H1 (cell line): ENCODE data around the gene GAS7. TPM values are rescaled to one million over a fixed set of nuclear protein-coding genes. Genes with fewer than 3 reads are reported as not detected.

Source experiments
- CTCF ChIA-PET: fragments of 300-600 bp; sonication (Branson Sonifier 250); formaldehyde crosslinking; loops from one replicate; lab custom pipeline; 2021; ENCODE audit not compliant: partially characterized antibody; lab: Charles Lee
- POLR2A ChIA-PET: fragments of 300-600 bp; sonication (Branson Sonifier 250); formaldehyde crosslinking; loops from one replicate; lab custom pipeline; 2021; ENCODE audit warnings: inconsistent platforms; ENCODE audit not compliant: partially characterized antibody; lab: Charles Lee
- DNase-seq, 2 experiments: peaks; one replicate each; pipeline versions ENCODE4 v3.0.0 to v3.0.0-alpha.2; 2010 to 2022; ENCODE audit warnings: low spot score in 2 of 2, low read depth in 1 of 2, mixed read lengths in 1 of 2
- FAIRE-seq: peaks from 2 replicates; lab custom pipeline; 2011; peaks lifted over from hg19 to GRCh38; lab: Jason Lieb, UNC
- H2AFZ ChIP-seq: 2 replicates; pipeline ENCODE4 v1.8.1; 2012; ENCODE audit warnings: low read length, inconsistent platforms
- H2AK5ac ChIP-seq: 2 replicates; pipeline ENCODE4 v1.6.1; 2013; ENCODE audit warnings: low read depth, low read length
- H2BK120ac ChIP-seq: replicated peaks from 2 replicates; pipeline ENCODE3; 2013; ENCODE audit warnings: low read depth, low read length, inconsistent platforms
- H2BK12ac ChIP-seq: 2 replicates; pipeline ENCODE4 v1.6.1; 2013; ENCODE audit warnings: low read depth, low read length
- H2BK15ac ChIP-seq: 2 replicates; pipeline ENCODE4 v1.6.1; 2013; ENCODE audit warnings: low read length
- H2BK20ac ChIP-seq: 2 replicates; pipeline ENCODE4 v1.6.1; 2013; ENCODE audit warnings: low read length
- H2BK5ac ChIP-seq: 2 replicates; pipeline ENCODE4 v1.6.1; 2013; ENCODE audit warnings: low read depth, low read length
- H3K14ac ChIP-seq: 2 replicates; pipeline ENCODE4 v1.6.1; 2013; ENCODE audit warnings: inconsistent platforms; ENCODE audit not compliant: insufficient read length
- H3K18ac ChIP-seq: 2 replicates; pipeline ENCODE4 v1.6.1; 2013; ENCODE audit warnings: low read length; ENCODE audit errors: extremely low read depth
- H3K23ac ChIP-seq: 2 replicates; pipeline ENCODE4 v1.6.1; 2013; ENCODE audit warnings: inconsistent platforms; ENCODE audit not compliant: insufficient read length
- H3K23me2 ChIP-seq: 2 replicates; pipeline ENCODE4 v1.6.1; 2013; ENCODE audit warnings: low read depth, low read length
- H3K27ac ChIP-seq: 2 replicates; pipeline ENCODE4 v1.6.1; 2011; ENCODE audit warnings: low read depth, low read length, inconsistent platforms
- H3K27me3 ChIP-seq, 4 experiments: replicated peaks in 1 of 4; 1 replicate in 1 of 4; 2 replicates in 3 of 4; pipeline versions ENCODE4 v1.6.1 to v1.8.1; 2011 to 2013; ENCODE audit warnings: low read length in 3 of 4, mild to moderate bottlenecking in 3 of 4, inconsistent platforms in 2 of 4, mixed read lengths in 2 of 4, moderate library complexity in 1 of 4; ENCODE audit not compliant: control insufficient read depth in 3 of 4, insufficient read depth in 3 of 4; ENCODE audit errors: extremely low read depth in 1 of 4
- H3K36me3 ChIP-seq, 4 experiments: 2 replicates each; pipeline versions ENCODE4 v1.6.1 to v1.8.1; 2011 to 2013; ENCODE audit warnings: mild to moderate bottlenecking in 4 of 4, low read length in 3 of 4, moderate library complexity in 2 of 4, control low read depth in 1 of 4, inconsistent platforms in 1 of 4; ENCODE audit not compliant: insufficient read depth in 4 of 4, control insufficient read depth in 2 of 4
- H3K4ac ChIP-seq: replicated peaks from 2 replicates; pipeline ENCODE3; 2013; ENCODE audit warnings: low read length, low read depth, mixed read lengths, inconsistent platforms; ENCODE audit not compliant: insufficient read length
- H3K4me1 ChIP-seq, 4 experiments: replicated peaks in 1 of 4; 1 replicate in 1 of 4; 2 replicates in 3 of 4; pipeline versions ENCODE4 v1.6.1 to v1.8.1; 2011 to 2013; ENCODE audit warnings: low read length in 3 of 4, inconsistent platforms in 2 of 4, mixed read lengths in 1 of 4; ENCODE audit not compliant: insufficient read depth in 4 of 4, control insufficient read depth in 3 of 4
- H3K4me2 ChIP-seq, 2 experiments: 2 replicates each; pipeline versions ENCODE4 v1.6.1 to v1.8.1; 2011 to 2013; ENCODE audit warnings: low read depth in 2 of 2, low read length in 2 of 2, control low read depth in 1 of 2, inconsistent platforms in 1 of 2, mild to moderate bottlenecking in 1 of 2; ENCODE audit not compliant: insufficient read depth in 1 of 2
- H3K4me3 ChIP-seq, 4 experiments: fragments of 200-600, 300-600 bp in 1 of 4; sonication (generic), shearing (Covaris generic), sonication (Bioruptor Twin) in 1 of 4; 2 replicates each; pipeline versions ENCODE4 v1.5.1 to v1.8.1; 2011 to 2016; ENCODE audit warnings: low read length in 4 of 4, low read depth in 3 of 4, control low read depth in 2 of 4, inconsistent platforms in 2 of 4, mild to moderate bottlenecking in 2 of 4, mixed read lengths in 1 of 4, moderate library complexity in 1 of 4; ENCODE audit not compliant: insufficient read depth in 2 of 4; ENCODE audit errors: extremely low read depth in 1 of 4
- H3K56ac ChIP-seq: replicated peaks from 2 replicates; pipeline ENCODE3; 2013; ENCODE audit warnings: low read depth, mild to moderate bottlenecking, mixed read lengths, low read length, inconsistent platforms; ENCODE audit not compliant: insufficient read length
- H3K79me1 ChIP-seq: 2 replicates; pipeline ENCODE4 v1.6.1; 2013; ENCODE audit warnings: low read depth, low read length, control low read depth
- H3K79me2 ChIP-seq, 2 experiments: 2 replicates each; pipeline versions ENCODE4 v1.6.1 to v1.8.1; 2012 to 2013; ENCODE audit warnings: low read length in 2 of 2, mild to moderate bottlenecking in 2 of 2, inconsistent platforms in 1 of 2; ENCODE audit not compliant: insufficient read depth in 2 of 2, control insufficient read depth in 1 of 2
- H3K9ac ChIP-seq, 4 experiments: replicated peaks in 1 of 4; 1 replicate in 1 of 4; 2 replicates in 3 of 4; pipeline versions ENCODE4 v1.6.1 to v1.8.1; 2011 to 2013; ENCODE audit warnings: low read depth in 3 of 4, low read length in 3 of 4, control low read depth in 2 of 4, mild to moderate bottlenecking in 2 of 4, moderate library complexity in 2 of 4, inconsistent platforms in 1 of 4; ENCODE audit errors: extremely low read depth in 1 of 4
- H3K9me3 ChIP-seq, 2 experiments: 2 replicates each; pipeline versions ENCODE4 v1.6.1 to v1.8.1; 2012 to 2013; ENCODE audit warnings: mild to moderate bottlenecking in 2 of 2, moderate library complexity in 2 of 2, control low read depth in 1 of 2, inconsistent platforms in 1 of 2, low read depth in 1 of 2, low read length in 1 of 2, mixed read lengths in 1 of 2; ENCODE audit not compliant: insufficient read depth in 2 of 2
- H4K20me1 ChIP-seq, 2 experiments: replicated peaks in 1 of 2; 2 replicates each; pipeline versions ENCODE3 to v1.8.1; 2011 to 2013; ENCODE audit warnings: inconsistent platforms in 2 of 2, low read length in 2 of 2, mild to moderate bottlenecking in 1 of 2; ENCODE audit not compliant: insufficient read depth in 2 of 2, control insufficient read depth in 1 of 2
- H4K5ac ChIP-seq: 2 replicates; pipeline ENCODE4 v1.6.1; 2013; ENCODE audit warnings: low read length, low read depth, mixed read lengths, inconsistent platforms; ENCODE audit not compliant: insufficient read length
- H4K8ac ChIP-seq: 2 replicates; pipeline ENCODE4 v1.8.0; 2013; ENCODE audit warnings: mild to moderate bottlenecking, moderate library complexity, low read length, inconsistent platforms; ENCODE audit not compliant: insufficient read depth; ENCODE audit errors: extremely low read depth
- H4K91ac ChIP-seq: replicated peaks from 2 replicates; pipeline ENCODE3; 2013; ENCODE audit warnings: low read length, mixed read lengths, inconsistent platforms; ENCODE audit not compliant: insufficient read length
- ASH2L ChIP-seq: fragments of 200-600, 300-600 bp; sonication (generic); IDR thresholded peaks from one replicate; pipeline ENCODE4 v1.7.1; 2017; ENCODE audit warnings: low read length
- ATF2 ChIP-seq: IDR thresholded peaks from 2 replicates; pipeline ENCODE4 v1.6.1; 2012; ENCODE audit warnings: low read length, inconsistent platforms
- CEBPB ChIP-seq: IDR thresholded peaks from 2 replicates; pipeline ENCODE4 v1.6.1; 2012; ENCODE audit warnings: low read depth, low read length
- EZH2 ChIP-seq: fragments of 200-600 bp; sonication (generic); IDR thresholded peaks from 2 replicates; pipeline ENCODE4 v1.7.1; 2012; ENCODE audit warnings: low read depth, mild to moderate bottlenecking, moderate library complexity, low read length, inconsistent platforms; ENCODE audit not compliant: severe bottlenecking
- HDAC6 ChIP-seq: IDR thresholded peaks from one replicate; pipeline ENCODE4 v1.7.1; 2012; ENCODE audit warnings: low read depth, mild to moderate bottlenecking, inconsistent platforms, low read length, moderate library complexity
- KDM5A ChIP-seq: fragments of 200-600 bp; IDR thresholded peaks from 2 replicates; pipeline ENCODE4 v1.7.1; 2012; ENCODE audit warnings: mild to moderate bottlenecking, low read length, inconsistent platforms, mixed read lengths
- MAFK ChIP-seq: IDR thresholded peaks from 2 replicates; pipeline ENCODE4 v1.6.1; 2012; ENCODE audit warnings: low read depth, mild to moderate bottlenecking, improper control_type of control experiment, low read length
- RAD21 ChIP-seq, 2 experiments: IDR thresholded peaks in 1 of 2; conservative IDR thresholded peaks in 1 of 2; 2 replicates each; pipeline ENCODE4 v1.6.1; 2011; ENCODE audit warnings: low read depth in 2 of 2, low read length in 2 of 2, improper control_type of control experiment in 1 of 2, inconsistent platforms in 1 of 2, mild to moderate bottlenecking in 1 of 2, moderate library complexity in 1 of 2
- SUZ12 ChIP-seq: fragments of 200-600 bp; sonication (generic); IDR thresholded peaks from 2 replicates; pipeline ENCODE4 v1.6.1; 2012; ENCODE audit warnings: mild to moderate bottlenecking, inconsistent platforms, low read length, moderate library complexity, mixed read lengths
- USF2 ChIP-seq: IDR thresholded peaks from 2 replicates; pipeline ENCODE4 v1.6.1; 2011; ENCODE audit warnings: low read length, improper control_type of control experiment
- WGBS, 2 experiments: shearing (Covaris generic) in 1 of 2; methylation state at CpG; one replicate each; pipeline versions ENCODE4 v1.1.6 to v1.1.7; 2013 to 2015; ENCODE audit warnings: low lambda C conversion rate in 2 of 2, mixed read lengths in 2 of 2, inconsistent platforms in 1 of 2, low coverage in 1 of 2, missing lambda C conversion rate in 1 of 2; ENCODE audit not compliant: insufficient replicate concordance in 2 of 2, insufficient coverage in 1 of 2, insufficient read length in 1 of 2; ENCODE audit errors: extremely low coverage in 1 of 2, missing lambda C conversion rate in 1 of 2; 5-methylcytosine and 5-hydroxymethylcytosine counted together
- polyA plus RNA-seq, 7 experiments: library from polyadenylated mRNA; depleted of rRNA in 3 of 7; stranded (reverse) in 5 of 7; unstranded in 2 of 7; fragments of >200 nt in 5 of 7; fragments of 200-250 nt in 2 of 7; gene quantifications; 1 replicate in 5 of 7; 2 replicates in 1 of 7; 4 replicates in 1 of 7; pipeline versions ENCODE4 v1.2.1 to v1.2.3, GENCODE V29; 2011 to 2013; ENCODE audit warnings: missing spikeins in 2 of 7, mixed read lengths in 2 of 7
- total RNA-seq: library from RNA; stranded (reverse); fragmentation: NEBNext Ultra II Directional; extraction: Animal tissue kit (Norgen Biotek cat#: 25700); gene quantifications from 2 replicates; pipeline ENCODE4 v1.2.1, GENCODE V29; 2021

GAS7 gene
- total and polyA plus RNA-seq, 2 of the 8 experiments (the other 6 are each of a cell fraction or from before 2014, with no cell fraction given): 5.0 to 14.5 TPM

- Histone ChIP-seq H2AK5ac (no peak overlapping the region), H3K23ac (no peak overlapping the region), H3K9me3 (no peaks in the 10 kb centered on the region), H3K27ac (no peak overlapping the region), H3K9ac (no peak overlapping the region), H4K20me1 (no peaks in the 10 kb centered on the region), H3K27me3 (no peaks in the 10 kb centered on the region; a peak in 1 of 7 replicates), H4K8ac (no peak overlapping the region), H3K4me3 (no peak overlapping the region), H3K14ac (no peak overlapping the region), H2BK120ac (no peak overlapping the region), H4K91ac (no peak overlapping the region), H3K4me2 (no peak overlapping the region), H2BK5ac (no peak overlapping the region), H3K36me3 (no peaks in the 10 kb centered on the region), H3K4me1 (no peaks in the 10 kb centered on the region), H3K4ac (no peak overlapping the region), H2BK15ac (no peak overlapping the region), H3K56ac (no peak overlapping the region), H3K23me2 (no peaks in the 10 kb centered on the region), H2AFZ (no peak overlapping the region), H3K18ac (no peak overlapping the region), H2BK12ac (no peak overlapping the region), H2BK20ac (no peak overlapping the region), H4K5ac (no peak overlapping the region), H3K79me1 (0 out of 2 replicates have a peak, but pooled peaks cover 3% of the 10 kb centered on the region), H3K79me2 (no peaks in the 10 kb centered on the region)
- CTCF ChIA-PET: no interaction called here
- WGBS, 2 experiments: 87% methylated on average over 7 of the region's 7 CpGs; no CpG with 5 or more reads in 1 of the 2 experiments
- POLR2A ChIA-PET: no interaction called here
- no peak for FAIRE-seq
- no peak for DNase-seq
- TF ChIP-seq SUZ12: no peak
- no peak for TF ChIP-seq HDAC6
- TF ChIP-seq KDM5A: no peak
- TF ChIP-seq EZH2: no peak
- TF ChIP-seq USF2: no peak
- TF ChIP-seq MAFK: no peak
- TF ChIP-seq RAD21 (IDR thresholded peaks at IDR 0.05 in 1 of 2, conservative IDR thresholded peaks at IDR 0.05 in 1 of 2; ENCODE audit: low read depth in 2 of 2, low read length in 2 of 2): no peak
- no peak for TF ChIP-seq ASH2L
- no peak for TF ChIP-seq ATF2
- TF ChIP-seq CEBPB: no peak
Measured at GRCh38 chr17:10166176-10166935, 32.0 kb downstream of the GAS7 start.
